HG02588 (cell line): ENCODE results near the gene CYTH3.
A peak's percentile ranks its signal among the peaks of the same experiment; 100 is the strongest.
"Not testable (repeated sequence)": the region's sequence is repeated elsewhere in the genome, so short reads cannot be mapped to it uniquely, and the experiment has no call there.

Experiments used
- ATAC-seq: cut with Tn5 transposase; IDR thresholded peaks from one replicate; pipeline ENCODE4 v1.9.1; 2021; ENCODE audit warnings: mild to moderate bottlenecking, moderate library complexity; ENCODE audit not compliant: unreplicated experiment

CYTH3 gene

GRCh38 chr7:6283391-6284054 is 11.1 kb upstream of the CYTH3 start:
- not testable (repeated sequence) for ATAC-seq

GRCh38 chr7:6279937-6280336 is 7.5 kb upstream of the CYTH3 start:
- no peak for ATAC-seq

GRCh38 chr7:6279341-6279740 is 6.9 kb upstream of the CYTH3 start:
- no peak for ATAC-seq

GRCh38 chr7:6278749-6279310 is 6.4 kb upstream of the CYTH3 start:
- no peak for ATAC-seq

GRCh38 chr7:6277476-6277875 is 5.1 kb upstream of the CYTH3 start:
- ATAC-seq = no peak

- ATAC-seq = no peak
Measured at GRCh38 chr7:6276911-6277408, 4.5 kb upstream of the CYTH3 start.

GRCh38 chr7:6274743-6275142 is 2.3 kb upstream of the CYTH3 start:
- ATAC-seq = no peak

GRCh38 chr7:6273917-6274630 is 1.6 kb upstream of the CYTH3 start:
- no peak for ATAC-seq

- ATAC-seq = no peak
Measured at GRCh38 chr7:6273380-6273837, 985 bp upstream of the CYTH3 start.

GRCh38 chr7:6271694-6272440 is 557 bp downstream of the CYTH3 start:
- peak; percentile 10 for ATAC-seq

- no peak for ATAC-seq
Measured at GRCh38 chr7:6271060-6271658, 1.3 kb downstream of the CYTH3 start.

- no peak for ATAC-seq
Measured at GRCh38 chr7:6269527-6269926, 2.9 kb downstream of the CYTH3 start.

- no peak for ATAC-seq
Measured at GRCh38 chr7:6268907-6269306, 3.5 kb downstream of the CYTH3 start.

GRCh38 chr7:6268023-6268900 is 4.2 kb downstream of the CYTH3 start:
- no peak for ATAC-seq

GRCh38 chr7:6266699-6267098 is 5.7 kb downstream of the CYTH3 start:
- no peak for ATAC-seq

- no peak for ATAC-seq
Measured at GRCh38 chr7:6262221-6262620, 10.2 kb downstream of the CYTH3 start.

GRCh38 chr7:6261699-6262098 is 10.7 kb downstream of the CYTH3 start:
- ATAC-seq = no peak

- no peak for ATAC-seq
Measured at GRCh38 chr7:6260291-6261187, 11.9 kb downstream of the CYTH3 start.

- no peak for ATAC-seq
Measured at GRCh38 chr7:6259257-6259656, 13.2 kb downstream of the CYTH3 start.
